DOHH2 (cell line): ENCODE data around the gene TPO.

ENCODE experiments used
- CTCF ChIP-seq: fragments of 200-600 bp; sonication (generic); IDR thresholded peaks from one replicate; pipeline ENCODE4 v1.5.1; 2014; ENCODE audit warnings: antibody characterized with exemption, mild to moderate bottlenecking, low read depth, low read length; ENCODE audit not compliant: poor library complexity, severe bottlenecking
- EZH2phosphoT487 ChIP-seq: fragments of 200-600 bp; sonication (generic); IDR thresholded peaks from 2 replicates; pipeline ENCODE4 v1.6.1; 2017; ENCODE audit warnings: borderline replicate concordance, mild to moderate bottlenecking, antibody characterized with exemption, low read length, moderate library complexity, mixed read lengths

GRCh38 chr2:1553671-1554295 lies 140.5 kb downstream of the TPO start:
- TF ChIP-seq CTCF (no peak), EZH2phosphoT487 (no peak)
